ENCODE measurements around the gene KCNIP3. TPM values are rescaled to one million over a fixed set of nuclear protein-coding genes. Genes with fewer than 3 reads are reported as not detected.

KCNIP3 gene
- total and polyA plus RNA-seq, 8 donors: 3.5 to 7.5 (median 3.6) TPM

DNA sequence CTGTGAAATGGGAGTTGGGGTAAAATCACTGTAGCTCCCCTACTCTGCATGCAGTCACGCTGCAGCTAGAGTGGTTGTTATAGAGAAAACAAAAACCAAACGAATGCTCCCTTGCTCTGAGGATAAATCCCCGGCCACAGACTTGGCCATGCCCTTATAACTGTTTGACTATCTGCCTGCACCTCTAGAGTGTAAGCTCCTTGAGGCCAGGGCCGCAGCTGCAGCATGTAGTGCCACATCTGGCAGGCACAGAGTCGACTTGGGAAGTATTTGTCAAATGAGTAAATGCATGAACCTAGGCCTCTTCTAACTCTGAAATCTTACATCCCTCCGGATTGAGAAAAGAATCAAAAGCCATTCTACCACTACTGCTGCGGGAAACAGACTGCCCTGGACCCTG is 35.9 kb downstream of the KCNIP3 start:
- 81 to 85% methylated on average over 7 of the region's 7 CpGs for WGBS, 2 donors
- no peaks in the 10 kb centered on the region for H3K4me1 ChIP-seq
- H3K27ac ChIP-seq: no peak overlapping the region
- TF ChIP-seq, protein P1, sequence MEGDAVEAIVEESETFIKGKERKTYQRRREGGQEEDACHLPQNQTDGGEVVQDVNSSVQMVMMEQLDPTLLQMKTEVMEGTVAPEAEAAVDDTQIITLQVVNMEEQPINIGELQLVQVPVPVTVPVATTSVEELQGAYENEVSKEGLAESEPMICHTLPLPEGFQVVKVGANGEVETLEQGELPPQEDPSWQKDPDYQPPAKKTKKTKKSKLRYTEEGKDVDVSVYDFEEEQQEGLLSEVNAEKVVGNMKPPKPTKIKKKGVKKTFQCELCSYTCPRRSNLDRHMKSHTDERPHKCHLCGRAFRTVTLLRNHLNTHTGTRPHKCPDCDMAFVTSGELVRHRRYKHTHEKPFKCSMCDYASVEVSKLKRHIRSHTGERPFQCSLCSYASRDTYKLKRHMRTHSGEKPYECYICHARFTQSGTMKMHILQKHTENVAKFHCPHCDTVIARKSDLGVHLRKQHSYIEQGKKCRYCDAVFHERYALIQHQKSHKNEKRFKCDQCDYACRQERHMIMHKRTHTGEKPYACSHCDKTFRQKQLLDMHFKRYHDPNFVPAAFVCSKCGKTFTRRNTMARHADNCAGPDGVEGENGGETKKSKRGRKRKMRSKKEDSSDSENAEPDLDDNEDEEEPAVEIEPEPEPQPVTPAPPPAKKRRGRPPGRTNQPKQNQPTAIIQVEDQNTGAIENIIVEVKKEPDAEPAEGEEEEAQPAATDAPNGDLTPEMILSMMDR (IDR thresholded peaks at IDR 0.05): no peak
- H3K36me3 ChIP-seq: no peaks in the 10 kb centered on the region
- no peaks in the 10 kb centered on the region for H3K27me3 ChIP-seq
- intact Hi-C loops (cut with DNase I): no loop called here
- ATAC-seq (no peak), FAIRE-seq (no peak), DNase-seq (peak in 1 of 6 donors; percentile 3)
- no peaks in the 10 kb centered on the region for H3K9me3 ChIP-seq
- H3K4me3 ChIP-seq: no peak overlapping the region

DNA sequence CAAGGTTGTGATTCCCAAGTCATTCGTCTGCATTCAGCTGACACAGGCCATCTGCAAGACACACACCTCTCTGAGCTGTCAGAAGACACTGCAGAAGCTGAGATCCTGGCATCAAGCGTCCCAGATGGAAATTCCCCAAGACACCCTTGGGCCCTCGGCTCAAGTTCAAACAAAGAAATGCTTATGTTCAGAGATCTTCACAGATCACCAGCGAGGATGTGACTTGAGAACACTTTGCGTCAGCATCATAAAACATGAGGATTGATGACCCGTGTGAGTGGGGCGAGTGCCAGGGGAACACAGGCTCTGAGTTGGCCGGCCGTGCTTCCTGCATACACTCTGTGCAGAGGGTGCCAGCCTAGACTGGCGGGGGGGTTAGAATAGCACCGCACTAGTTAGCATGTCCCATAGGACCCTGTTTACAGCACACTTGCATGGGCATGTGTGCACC is 36.8 kb downstream of the KCNIP3 start:
- ATAC-seq: peak; percentile 61 to 72 (median 70)

DNA sequence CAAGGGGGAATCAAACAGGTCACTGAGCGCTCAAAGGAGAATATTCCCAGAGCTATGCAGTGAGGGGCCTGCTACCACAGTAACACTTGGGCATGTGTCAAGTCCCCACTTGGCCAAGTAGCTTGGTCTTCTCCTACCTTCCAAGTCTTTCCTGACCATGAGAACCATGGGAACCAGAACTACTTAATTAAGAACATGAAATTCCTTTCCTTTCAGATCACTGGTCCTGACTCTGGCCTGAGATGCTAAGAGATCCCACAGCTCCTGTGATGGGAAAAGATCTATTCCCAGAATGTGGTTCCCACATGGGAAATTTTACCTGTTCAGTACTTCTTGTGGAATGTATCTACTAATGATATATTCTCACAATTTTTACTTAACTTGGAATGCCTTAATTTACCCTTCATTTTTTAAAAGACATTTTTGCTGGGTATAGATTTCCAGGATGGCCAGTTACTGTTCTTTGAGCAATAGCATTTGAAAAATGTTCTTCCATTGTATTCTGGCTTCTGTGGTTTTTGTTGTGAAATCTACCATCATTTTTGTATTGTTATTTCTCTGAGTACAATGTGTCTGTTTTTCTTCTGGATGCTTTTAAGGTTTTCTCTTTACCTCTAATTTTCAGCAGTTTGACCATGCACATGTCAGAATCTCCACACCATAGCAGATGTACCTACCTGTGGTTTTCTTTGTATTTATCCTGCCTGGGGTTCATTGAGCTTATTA is 37.9 kb downstream of the KCNIP3 start:
- Histone ChIP-seq H3K27me3 (no peaks in the 10 kb centered on the region), H3K4me3 (no peak overlapping the region), H3K36me3 (no peaks in the 10 kb centered on the region), H3K9me3 (no peaks in the 10 kb centered on the region), H3K27ac (no peak overlapping the region), H3K4me1 (no peaks in the 10 kb centered on the region)
- intact Hi-C loops (cut with DNase I): no loop called here
- 98 to 100% methylated on average over 1 of the region's 1 CpG for WGBS, 2 donors
- DNase-seq (no peak), FAIRE-seq (no peak), ATAC-seq (no peak)
- TF ChIP-seq, protein P1 (IDR thresholded peaks at IDR 0.05): no peak

More for the DNA sequence above, 36.8 kb downstream of the KCNIP3 start:
- WGBS, 2 donors: 61 to 73% methylated on average over 11 of the region's 11 CpGs
- Histone ChIP-seq H3K9me3 (no peaks in the 10 kb centered on the region), H3K4me1 (no peaks in the 10 kb centered on the region), H3K27ac (no peak overlapping the region), H3K36me3 (no peaks in the 10 kb centered on the region), H3K27me3 (no peaks in the 10 kb centered on the region), H3K4me3 (no peak overlapping the region)
- DNase-seq (peak in 4 of 6 donors; percentile 37 to 70 (median 46)), FAIRE-seq (no peak)
- intact Hi-C loops (cut with DNase I): no loop called here
- TF ChIP-seq, protein P1 (IDR thresholded peaks at IDR 0.05): no peak

DNA sequence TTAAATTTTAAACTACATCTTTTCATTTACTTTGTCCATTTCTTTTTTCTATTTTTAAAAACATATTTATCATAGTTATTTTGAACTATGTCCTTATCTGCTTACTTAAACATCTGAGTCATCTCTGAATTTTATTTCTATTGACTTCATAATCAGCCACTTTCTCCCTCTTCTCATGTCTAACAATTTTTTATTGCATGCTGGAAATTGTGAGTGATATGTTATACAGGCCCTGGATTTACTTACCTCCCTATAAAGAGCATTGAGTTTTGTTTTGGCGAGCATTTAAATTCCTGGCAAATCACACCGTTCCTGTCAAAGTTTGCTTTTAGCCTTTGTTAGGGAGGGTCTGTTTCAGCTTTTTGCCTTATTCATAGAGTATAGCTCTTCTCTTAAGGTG is 39.3 kb downstream of the KCNIP3 start:
- H3K36me3 ChIP-seq: no peaks in the 10 kb centered on the region
- no peaks in the 10 kb centered on the region for H3K27me3 ChIP-seq
- no peak for DNase-seq
- no peak overlapping the region for H3K27ac ChIP-seq
- H3K4me1 ChIP-seq: no peaks in the 10 kb centered on the region
- TF ChIP-seq, protein P1 (IDR thresholded peaks at IDR 0.05): no peak
- no peak for FAIRE-seq
- no peaks in the 10 kb centered on the region for H3K9me3 ChIP-seq
- intact Hi-C loops (cut with DNase I): no loop called here
- ATAC-seq: no peak
- 62 to 80% methylated on average over 2 of the region's 2 CpGs for WGBS, 2 donors
- H3K4me3 ChIP-seq: no peak overlapping the region

DNA sequence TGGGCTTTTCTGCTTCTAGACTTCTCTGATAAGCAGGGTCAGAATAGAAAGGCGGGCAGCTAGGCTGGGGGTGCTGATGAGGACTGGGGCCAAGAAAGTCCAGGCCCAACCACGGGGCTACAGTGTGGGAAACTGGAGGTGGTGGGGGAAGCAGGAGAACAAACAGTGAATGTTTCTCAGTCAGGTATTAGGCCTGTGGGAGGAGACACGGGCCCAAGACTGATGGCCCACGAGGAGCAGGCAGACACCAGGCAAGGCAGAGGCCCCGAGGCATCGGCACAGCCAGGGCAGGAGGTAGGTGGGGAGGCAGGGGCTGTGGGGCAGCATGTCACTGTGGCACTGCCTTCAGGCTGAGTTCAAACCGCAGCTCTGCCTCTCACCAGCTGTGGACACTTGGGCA is 40.7 kb downstream of the KCNIP3 start:
- Histone ChIP-seq H3K36me3 (no peaks in the 10 kb centered on the region), H3K4me1 (no peaks in the 10 kb centered on the region), H3K9me3 (no peaks in the 10 kb centered on the region), H3K27me3 (no peaks in the 10 kb centered on the region), H3K4me3 (no peak overlapping the region), H3K27ac (no peak overlapping the region)
- 74 to 86% methylated on average over 7 of the region's 7 CpGs for WGBS, 2 donors
- intact Hi-C loops (cut with DNase I): no loop called here
- DNase-seq (peak in 2 of 6 donors; percentile 31 to 48), ATAC-seq (no peak), FAIRE-seq (no peak)
- TF ChIP-seq, protein P1 (IDR thresholded peaks at IDR 0.05): no peak

Measured in pancreas (tissue), 10 donors.